C1 segment of cervical spinal cord (tissue), 14 donors: ENCODE measurements around the gene BICRA.
A peak's percentile ranks its signal among the peaks of the same experiment; 100 is the strongest.
"Not testable (repeated sequence)": the region's sequence is repeated elsewhere in the genome, so short reads cannot be mapped to it uniquely, and the experiment has no call there.

Source experiments
- DNase-seq, 14 donors: peaks; one replicate each; lab custom pipeline; 2025; lab: John Stamatoyannopoulos, UW

BICRA gene

GRCh38 chr19:47608969-47609905, at the start of gene BICRA:
BICRA (plus strand) TSS chr19:47609134; CDS start chr19:47673575, 64,441 bp downstream.
- peak; percentile 25 to 88 (median 77) for DNase-seq

- no peak for DNase-seq
Measured at GRCh38 chr19:47560999-47561398, 47.9 kb upstream of the BICRA start.

GRCh38 chr19:47561440-47562057, 47.4 kb upstream of the BICRA start:
- DNase-seq, result no peak

GRCh38 chr19:47564081-47564480, 44.9 kb upstream of the BICRA start:
- no peak for DNase-seq

GRCh38 chr19:47569331-47569730, 39.6 kb upstream of the BICRA start:
- no peak for DNase-seq

- DNase-seq, result no peak
Measured at GRCh38 chr19:47572635-47573034, 36.3 kb upstream of the BICRA start.

GRCh38 chr19:47573071-47574026, 35.6 kb upstream of the BICRA start, which contains the start of gene ZNF541:
ZNF541 (minus strand) TSS chr19:47573148; CDS start chr19:47555856, 17,292 bp downstream.
- peak in 11 of 14 donors; percentile 1 to 64 (median 34) for DNase-seq

GRCh38 chr19:47580397-47580796, 28.5 kb upstream of the BICRA start:
- DNase-seq, result no peak

- no peak for DNase-seq
Measured at GRCh38 chr19:47581605-47582319, 27.2 kb upstream of the BICRA start.

GRCh38 chr19:47582320-47582909, 26.5 kb upstream of the BICRA start:
- DNase-seq, result no peak

GRCh38 chr19:47583161-47583560, 25.8 kb upstream of the BICRA start:
- not testable (repeated sequence) for DNase-seq

GRCh38 chr19:47587295-47587694, 21.6 kb upstream of the BICRA start:
- no peak for DNase-seq

- no peak for DNase-seq
Measured at GRCh38 chr19:47589824-47590223, 19.1 kb upstream of the BICRA start.

- no peak for DNase-seq
Measured at GRCh38 chr19:47593860-47594259, 15.1 kb upstream of the BICRA start.

GRCh38 chr19:47595944-47596343, 13.0 kb upstream of the BICRA start:
- no peak for DNase-seq

GRCh38 chr19:47598407-47599349, 10.3 kb upstream of the BICRA start:
- DNase-seq, result peak in 2 of 14 donors; percentile 5 to 13

- DNase-seq, result peak in 1 of 14 donors; percentile 51
Measured at GRCh38 chr19:47599671-47600245, 9.2 kb upstream of the BICRA start.

GRCh38 chr19:47600246-47601179, 8.4 kb upstream of the BICRA start:
- peak; percentile 68 to 99 (median 98) for DNase-seq
